HFF-Myc (cell line): ENCODE data around the gene KRTAP22-1.

Experiments used
- DNase-seq: peaks from one replicate; pipeline ENCODE4 v3.0.0-alpha.2; 2011; ENCODE audit warnings: low read depth; ENCODE audit errors: extremely low read depth
- H3K4me3 ChIP-seq: replicated peaks from 2 replicates; pipeline ENCODE4 v1.5.1; 2011; ENCODE audit warnings: low read depth, mild to moderate bottlenecking, control low read depth, low read length
- TF ChIP-seq, protein P1 (sequence below): IDR thresholded peaks from 2 replicates; pipeline ENCODE4 v1.5.1; 2012; ENCODE audit warnings: mild to moderate bottlenecking, low read depth, low read length, control low read depth; ENCODE audit errors: missing control alignments

The KRTAP22-1 gene

DNA sequence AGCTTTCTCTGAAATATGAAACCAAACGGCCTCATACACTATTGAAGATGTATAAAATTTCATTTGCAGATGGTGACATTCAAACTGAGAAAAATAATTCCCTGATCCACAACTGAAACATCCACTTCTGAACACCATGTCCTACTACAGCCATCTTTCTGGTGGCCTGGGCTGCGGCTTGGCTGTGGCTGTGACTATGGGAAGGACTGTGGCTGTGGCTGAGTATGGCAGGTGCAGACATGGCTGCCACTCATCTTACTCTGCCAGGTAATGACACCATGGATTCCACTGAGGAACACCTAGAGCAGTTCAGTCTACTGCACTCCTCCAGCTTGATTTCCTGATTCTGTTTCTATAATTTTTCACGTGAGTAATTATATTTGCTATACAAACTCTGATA, 19.6 kb downstream of the KRTAP22-1 start, which contains the start of gene KRTAP20-4:
Gene KRTAP20-4, plus strand, starts transcription at position 106 of the 400 bp plus-strand sequence.
- no peak within 1 kb of the TSS for H3K4me3 ChIP-seq
- TF ChIP-seq, protein P1, sequence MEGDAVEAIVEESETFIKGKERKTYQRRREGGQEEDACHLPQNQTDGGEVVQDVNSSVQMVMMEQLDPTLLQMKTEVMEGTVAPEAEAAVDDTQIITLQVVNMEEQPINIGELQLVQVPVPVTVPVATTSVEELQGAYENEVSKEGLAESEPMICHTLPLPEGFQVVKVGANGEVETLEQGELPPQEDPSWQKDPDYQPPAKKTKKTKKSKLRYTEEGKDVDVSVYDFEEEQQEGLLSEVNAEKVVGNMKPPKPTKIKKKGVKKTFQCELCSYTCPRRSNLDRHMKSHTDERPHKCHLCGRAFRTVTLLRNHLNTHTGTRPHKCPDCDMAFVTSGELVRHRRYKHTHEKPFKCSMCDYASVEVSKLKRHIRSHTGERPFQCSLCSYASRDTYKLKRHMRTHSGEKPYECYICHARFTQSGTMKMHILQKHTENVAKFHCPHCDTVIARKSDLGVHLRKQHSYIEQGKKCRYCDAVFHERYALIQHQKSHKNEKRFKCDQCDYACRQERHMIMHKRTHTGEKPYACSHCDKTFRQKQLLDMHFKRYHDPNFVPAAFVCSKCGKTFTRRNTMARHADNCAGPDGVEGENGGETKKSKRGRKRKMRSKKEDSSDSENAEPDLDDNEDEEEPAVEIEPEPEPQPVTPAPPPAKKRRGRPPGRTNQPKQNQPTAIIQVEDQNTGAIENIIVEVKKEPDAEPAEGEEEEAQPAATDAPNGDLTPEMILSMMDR = no peak
- DNase-seq = no peak

GRCh38 chr21:30623362-30623761, 22.5 kb downstream of the KRTAP22-1 start:
- TF ChIP-seq, protein P1 = no peak
- DNase-seq = no peak
- no peak overlapping the region for H3K4me3 ChIP-seq

DNA sequence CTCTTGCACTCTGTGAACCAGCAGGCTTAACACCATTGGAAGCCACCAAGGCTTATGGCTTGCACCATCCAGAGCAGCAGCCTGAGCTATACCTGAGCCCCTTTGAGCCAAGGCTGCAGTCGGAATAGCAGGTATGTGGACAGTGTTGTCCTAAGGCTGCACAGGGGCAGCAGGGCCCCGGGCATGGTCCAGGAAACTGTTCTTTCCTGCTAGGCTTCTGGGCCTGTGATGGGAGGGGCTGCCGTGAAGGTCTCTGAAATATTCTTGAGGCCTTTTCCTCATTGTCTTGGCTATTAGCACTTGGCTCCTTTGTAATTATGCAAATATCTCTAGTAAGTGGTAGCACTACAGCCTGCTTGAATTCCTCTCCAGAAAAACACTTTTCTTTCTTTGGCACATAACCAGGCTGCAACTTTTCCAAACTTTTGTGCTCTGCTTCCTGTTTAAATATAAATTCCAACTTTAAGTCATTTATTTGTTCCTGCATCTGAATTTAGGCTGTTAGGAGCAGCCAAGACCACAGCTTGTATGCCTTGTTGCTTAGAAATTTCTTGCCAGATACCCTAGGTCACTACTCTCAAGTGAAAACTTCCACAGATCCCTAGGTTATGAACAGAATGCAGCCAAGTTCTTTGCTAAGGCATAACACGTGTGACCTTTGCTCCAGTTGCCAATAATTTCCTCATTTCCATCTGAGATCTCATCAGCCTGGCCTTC, 24.7 kb downstream of the KRTAP22-1 start:
- TF ChIP-seq, protein P1 = no peak
- no peak overlapping the region for H3K4me3 ChIP-seq
- no peak for DNase-seq

GRCh38 chr21:30628109-30628508, 27.2 kb downstream of the KRTAP22-1 start:
- DNase-seq = no peak
- H3K4me3 ChIP-seq = no peak overlapping the region
- TF ChIP-seq, protein P1 = no peak

DNA sequence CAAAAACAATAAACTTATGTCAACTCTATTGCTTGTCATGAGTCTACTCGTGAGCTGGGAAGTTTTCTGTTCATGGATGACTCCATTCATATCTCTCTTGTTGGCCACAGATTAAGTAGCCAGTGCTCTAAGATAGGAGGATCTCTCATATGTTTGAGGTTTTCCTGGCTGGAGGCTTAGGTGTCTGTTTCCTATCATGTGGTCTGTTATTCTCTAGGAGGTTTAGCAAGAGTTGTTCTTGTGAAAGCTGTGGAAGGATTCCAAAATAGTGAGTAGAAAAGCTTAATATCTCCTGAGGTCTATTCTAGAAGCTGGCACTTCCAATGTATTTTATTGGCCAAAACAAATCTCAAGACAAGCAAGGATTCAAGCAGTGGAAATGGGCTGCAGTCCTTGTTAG, 28.3 kb downstream of the KRTAP22-1 start:
- no peak for DNase-seq
- H3K4me3 ChIP-seq = no peak overlapping the region
- TF ChIP-seq, protein P1 = no peak

- no peak for DNase-seq
- H3K4me3 ChIP-seq = no peak within 1 kb of the TSS
- TF ChIP-seq, protein P1 = no peak
These were observed 34.0 kb downstream of the KRTAP22-1 start, which contains the start of gene KRTAP20-2 for GRCh38 chr21:30634906-30635305. Gene KRTAP20-2, plus strand, starts transcription at chr21:30635206. Its CDS starts 58 bp downstream, at chr21:30635264.
